ENCODE results near the gene TRIM63. TPM values are rescaled to one million over a fixed set of nuclear protein-coding genes. Genes with fewer than 3 reads are reported as not detected.
A peak's percentile ranks its signal among the peaks of the same experiment; 100 is the strongest.

Gene TRIM63
- total and polyA plus RNA-seq, 2 of the 8 experiments (the other 6 are each of a cell fraction or from before 2014, with no cell fraction given), result not detected

DNA sequence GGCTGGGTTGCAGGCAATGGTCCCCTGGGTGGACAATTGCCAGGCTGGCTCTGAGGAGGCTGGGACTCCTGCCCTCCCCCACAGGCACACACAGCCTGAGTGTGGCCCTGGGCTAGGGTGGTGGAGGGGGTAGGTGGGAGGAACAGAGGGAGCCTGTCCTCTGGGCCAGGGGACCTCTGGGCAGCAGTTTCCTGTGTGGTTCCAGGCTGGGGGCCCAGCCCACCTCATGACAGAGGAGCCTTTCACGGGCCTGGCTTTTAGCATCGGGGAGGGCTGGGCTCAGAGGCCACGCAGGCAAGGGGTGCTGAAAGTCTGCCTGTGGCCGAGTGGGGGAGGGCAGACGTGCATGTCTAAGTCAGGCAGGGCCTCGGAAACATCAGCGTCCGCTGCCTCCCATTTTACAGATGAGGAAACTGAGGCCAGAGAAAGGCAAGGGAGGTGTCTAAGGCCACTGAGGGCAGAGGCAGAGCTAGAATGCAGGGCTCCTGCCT lies 38.9 kb downstream of the TRIM63 start:
- Histone ChIP-seq H3K79me2 (ENCODE audit: control insufficient read depth in 1 of 2, insufficient read depth in 2 of 2, low read length in 2 of 2) (no peaks in the 10 kb centered on the region), H2BK120ac (replicated peaks; ENCODE audit: low read depth, low read length) (no peak overlapping the region), H2BK5ac (ENCODE audit: low read depth, low read length) (peak overlapping the region; percentile 0; the same call in 1 of the 2 replicates), H4K20me1 (replicated peaks in 1 of 2; ENCODE audit: control insufficient read depth in 1 of 2, insufficient read depth in 2 of 2, low read length in 2 of 2) (peaks cover 0 to 1% of the 10 kb centered on the region in 2 experiments), H2AFZ (ENCODE audit: low read length) (no peak overlapping the region), H3K23me2 (ENCODE audit: low read depth, low read length) (no peaks in the 10 kb centered on the region), H3K14ac (ENCODE audit: insufficient read length) (no peak overlapping the region), H2BK12ac (ENCODE audit: low read depth, low read length) (no peak overlapping the region), H3K56ac (replicated peaks; ENCODE audit: insufficient read length, low read depth, low read length) (no peak overlapping the region), H3K9me3 (ENCODE audit: insufficient read depth in 2 of 2, low read depth in 1 of 2, low read length in 1 of 2) (no peaks in the 10 kb centered on the region), H2AK5ac (ENCODE audit: low read depth, low read length) (no peak overlapping the region), H4K5ac (ENCODE audit: insufficient read length, low read depth, low read length) (no peak overlapping the region), H3K4me2 (ENCODE audit: insufficient read depth in 1 of 2, low read depth in 2 of 2, low read length in 2 of 2) (no peak overlapping the region), H2BK20ac (ENCODE audit: low read length) (no peak overlapping the region), H4K8ac (ENCODE audit: extremely low read depth, insufficient read depth, low read length) (no peak overlapping the region), H3K36me3 (ENCODE audit: control insufficient read depth in 2 of 4, insufficient read depth in 4 of 4, low read length in 3 of 4) (no peaks in the 10 kb centered on the region), H4K91ac (replicated peaks; ENCODE audit: insufficient read length, low read length) (no peak overlapping the region), H3K4ac (replicated peaks; ENCODE audit: insufficient read length, low read depth, low read length) (no peak overlapping the region), H3K23ac (ENCODE audit: insufficient read length) (no peak overlapping the region), H3K79me1 (ENCODE audit: low read depth, low read length) (no peaks in the 10 kb centered on the region), H2BK15ac (ENCODE audit: low read length) (no peak overlapping the region), H3K9ac (replicated peaks in 1 of 4; ENCODE audit: extremely low read depth in 1 of 4, low read depth in 3 of 4, low read length in 3 of 4) (no peak overlapping the region), H3K27me3 (replicated peaks in 1 of 4; ENCODE audit: control insufficient read depth in 3 of 4, extremely low read depth in 1 of 4, insufficient read depth in 3 of 4, low read length in 3 of 4) (peaks cover 0 to 5% (median 4%) of the 10 kb centered on the region in 4 experiments; a peak in 3 of 7 replicates), H3K27ac (ENCODE audit: low read depth, low read length) (no peak overlapping the region), H3K4me1 (replicated peaks in 1 of 4; ENCODE audit: control insufficient read depth in 3 of 4, insufficient read depth in 4 of 4, low read length in 3 of 4) (peaks cover 0 to 2% (median 0%) of the 10 kb centered on the region in 4 experiments; a peak in 2 of 7 replicates), H3K4me3 (ENCODE audit: extremely low read depth in 1 of 4, insufficient read depth in 2 of 4, low read depth in 3 of 4, low read length in 4 of 4) (no peak overlapping the region), H3K18ac (ENCODE audit: extremely low read depth, low read length) (no peak overlapping the region)
- no peak for FAIRE-seq
- 94% methylated on average over 5 of the region's 8 CpGs; no CpG with 5 or more reads in 1 of the 2 experiments for WGBS, 2 experiments (ENCODE audit: extremely low coverage in 1 of 2, insufficient coverage in 1 of 2, insufficient read length in 1 of 2, insufficient replicate concordance in 2 of 2, low coverage in 1 of 2, low lambda C conversion rate in 2 of 2, missing lambda C conversion rate in 1 of 2)
- CTCF ChIA-PET (ENCODE audit: partially characterized antibody), result interaction anchor here (1.1 to 3.1 kb wide), 4 partner anchors 13 to 133 kb away, joined by 3 to 13 read pairs (median 8); no protein-coding TSS in a partner anchor
- DNase-seq (ENCODE audit: low read depth in 1 of 2, low spot score in 2 of 2), result no peak
- POLR2A ChIA-PET (ENCODE audit: partially characterized antibody), result interaction anchor here (1.1 kb wide), 1 partner anchor 122 kb away, joined by 3 read pairs; the partner anchor contains the start of gene STMN1

Measured in H1 (cell line).